Progenitor cell of endocrine pancreas (in vitro differentiated cells): ENCODE results near the gene ACSL5. TPM values are rescaled to one million over a fixed set of nuclear protein-coding genes. Genes with fewer than 3 reads are reported as not detected.
"Not testable (repeated sequence)": the region's sequence is repeated elsewhere in the genome, so short reads cannot be mapped to it uniquely, and the experiment has no call there.

Experiments
- DNase-seq: peaks from one replicate; pipeline ENCODE4 v3.0.0; 2021; ENCODE audit warnings: low spot score; ENCODE audit not compliant: unreplicated experiment
- H3K27ac Mint-ChIP-seq: 2 replicates; pipeline ENCODE4 v1.8.0; 2021; ENCODE audit warnings: mild to moderate bottlenecking, moderate library complexity, mixed read lengths
- H3K27me3 Mint-ChIP-seq: 2 replicates; pipeline ENCODE4 v1.8.0; 2021; ENCODE audit warnings: mixed read lengths
- H3K36me3 Mint-ChIP-seq: 2 replicates; pipeline ENCODE4 v1.8.0; 2022; ENCODE audit warnings: mixed read lengths; ENCODE audit not compliant: insufficient read depth
- H3K4me1 Mint-ChIP-seq: 2 replicates; pipeline ENCODE4 v1.8.0; 2021; ENCODE audit warnings: low read depth, mixed read lengths
- H3K4me3 Mint-ChIP-seq: 2 replicates; pipeline ENCODE4 v1.8.0; 2021; ENCODE audit warnings: low read depth, mild to moderate bottlenecking, moderate library complexity, mixed read lengths
- H3K9me3 Mint-ChIP-seq: 2 replicates; pipeline ENCODE4 v1.8.0; 2021; ENCODE audit warnings: low read depth, mixed read lengths
- total RNA-seq: library from RNA; stranded (reverse); gene quantifications from 2 replicates; pipeline ENCODE4 v1.2.1, GENCODE V29; 2021
- TF ChIP-seq, protein P1 (sequence below): fragments of 200-600 bp; sonication (generic); IDR thresholded peaks from one replicate; pipeline ENCODE4 v1.5.0; 2021; ENCODE audit warnings: antibody characterized with exemption, mild to moderate bottlenecking; ENCODE audit not compliant: unreplicated experiment

Gene ACSL5
- total RNA-seq, 1 donor from 2014 or later: 0.22 TPM

DNA sequence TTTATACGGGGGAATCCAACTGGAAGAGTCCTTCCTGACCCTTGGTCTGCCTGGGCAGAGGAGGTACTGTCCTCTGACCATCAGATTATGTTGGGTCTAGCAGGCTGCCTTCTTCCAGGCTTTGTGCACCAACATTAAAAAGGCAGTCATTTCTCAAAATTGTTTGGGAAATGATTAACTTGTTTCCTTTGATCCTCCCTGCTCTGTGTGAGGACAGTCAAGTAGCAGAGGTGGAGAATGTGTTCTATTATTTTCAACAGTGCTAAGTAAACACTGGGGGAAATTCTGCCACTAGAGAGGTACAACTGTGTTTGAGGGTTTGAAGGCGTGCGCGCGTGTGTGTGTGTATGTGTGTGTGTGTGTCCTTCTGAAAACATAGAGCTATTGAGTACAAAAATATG, 20.6 kb downstream of the ACSL5 start:
- Mint-ChIP-seq H3K4me1 (peaks cover 7% of the 10 kb centered on the region), H3K36me3 (no peaks in the 10 kb centered on the region), H3K9me3 (no peaks in the 10 kb centered on the region), H3K4me3 (no peak overlapping the region), H3K27me3 (peaks cover 4% of the 10 kb centered on the region), H3K27ac (no peak overlapping the region)
- DNase-seq: no peak
- TF ChIP-seq, protein P1, sequence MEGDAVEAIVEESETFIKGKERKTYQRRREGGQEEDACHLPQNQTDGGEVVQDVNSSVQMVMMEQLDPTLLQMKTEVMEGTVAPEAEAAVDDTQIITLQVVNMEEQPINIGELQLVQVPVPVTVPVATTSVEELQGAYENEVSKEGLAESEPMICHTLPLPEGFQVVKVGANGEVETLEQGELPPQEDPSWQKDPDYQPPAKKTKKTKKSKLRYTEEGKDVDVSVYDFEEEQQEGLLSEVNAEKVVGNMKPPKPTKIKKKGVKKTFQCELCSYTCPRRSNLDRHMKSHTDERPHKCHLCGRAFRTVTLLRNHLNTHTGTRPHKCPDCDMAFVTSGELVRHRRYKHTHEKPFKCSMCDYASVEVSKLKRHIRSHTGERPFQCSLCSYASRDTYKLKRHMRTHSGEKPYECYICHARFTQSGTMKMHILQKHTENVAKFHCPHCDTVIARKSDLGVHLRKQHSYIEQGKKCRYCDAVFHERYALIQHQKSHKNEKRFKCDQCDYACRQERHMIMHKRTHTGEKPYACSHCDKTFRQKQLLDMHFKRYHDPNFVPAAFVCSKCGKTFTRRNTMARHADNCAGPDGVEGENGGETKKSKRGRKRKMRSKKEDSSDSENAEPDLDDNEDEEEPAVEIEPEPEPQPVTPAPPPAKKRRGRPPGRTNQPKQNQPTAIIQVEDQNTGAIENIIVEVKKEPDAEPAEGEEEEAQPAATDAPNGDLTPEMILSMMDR: no peak

DNA sequence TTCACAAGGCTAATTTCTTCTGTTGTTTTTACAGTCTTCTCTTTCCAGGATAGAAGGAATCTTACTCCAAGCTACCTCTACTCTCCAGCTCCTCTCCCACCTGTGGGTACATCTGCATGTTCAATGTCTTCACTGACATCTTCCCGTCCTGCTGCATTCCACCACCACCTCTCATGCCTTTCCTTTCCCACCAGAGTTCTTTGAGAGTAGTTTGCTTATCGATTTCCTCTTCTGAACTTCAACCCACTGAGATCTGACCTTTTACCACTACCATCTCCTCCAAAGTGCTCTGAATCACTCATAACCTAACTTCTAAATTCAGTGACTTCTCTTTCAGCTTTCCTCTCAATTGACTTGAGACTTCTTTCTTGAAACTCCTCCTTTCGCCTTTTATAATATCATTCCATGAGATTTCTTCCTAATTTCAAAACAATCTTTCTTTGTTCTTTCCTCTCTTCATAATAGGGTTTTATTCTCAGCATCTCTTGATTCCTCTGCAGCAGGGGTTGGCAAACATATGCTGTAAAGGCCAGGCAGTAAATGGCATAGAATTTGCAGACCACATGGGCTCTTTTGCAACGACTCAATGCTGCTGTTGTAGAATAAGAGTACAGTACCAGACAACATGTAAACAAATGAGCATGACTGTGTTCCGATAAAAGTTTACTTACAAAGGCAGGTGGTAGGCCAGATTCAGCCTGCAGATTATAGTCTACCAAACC, 22.1 kb downstream of the ACSL5 start:
- DNase-seq: no peak
- H3K27ac Mint-ChIP-seq: no peak overlapping the region
- peaks cover 6% of the 10 kb centered on the region for H3K4me1 Mint-ChIP-seq
- no peak overlapping the region for H3K4me3 Mint-ChIP-seq
- H3K9me3 Mint-ChIP-seq: no peaks in the 10 kb centered on the region
- H3K27me3 Mint-ChIP-seq: peaks cover 7% of the 10 kb centered on the region
- no peaks in the 10 kb centered on the region for H3K36me3 Mint-ChIP-seq
- TF ChIP-seq, protein P1: no peak

DNA sequence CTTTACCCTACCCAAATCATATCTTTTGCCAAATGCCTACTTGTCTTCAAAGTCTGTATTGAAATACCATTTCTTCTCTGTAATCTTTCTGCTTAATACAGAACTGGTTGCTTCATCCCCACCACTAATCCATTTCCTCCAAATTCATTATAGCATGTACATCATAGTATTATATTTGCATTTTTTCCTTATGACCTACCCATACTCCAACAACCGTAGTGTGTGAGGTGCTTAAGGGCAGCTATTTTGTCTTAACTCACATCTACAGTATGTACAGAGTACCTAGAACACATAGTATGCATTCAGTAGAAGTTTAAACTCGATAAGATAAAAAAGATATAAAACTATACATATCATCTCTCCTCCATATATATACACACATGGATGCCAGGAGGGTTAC, 23.7 kb downstream of the ACSL5 start:
- no peak for DNase-seq
- no peaks in the 10 kb centered on the region for H3K9me3 Mint-ChIP-seq
- H3K27me3 Mint-ChIP-seq: peaks cover 9% of the 10 kb centered on the region
- TF ChIP-seq, protein P1: no peak
- no peaks in the 10 kb centered on the region for H3K4me1 Mint-ChIP-seq
- H3K27ac Mint-ChIP-seq: no peak overlapping the region
- H3K4me3 Mint-ChIP-seq: no peak overlapping the region
- no peaks in the 10 kb centered on the region for H3K36me3 Mint-ChIP-seq

DNA sequence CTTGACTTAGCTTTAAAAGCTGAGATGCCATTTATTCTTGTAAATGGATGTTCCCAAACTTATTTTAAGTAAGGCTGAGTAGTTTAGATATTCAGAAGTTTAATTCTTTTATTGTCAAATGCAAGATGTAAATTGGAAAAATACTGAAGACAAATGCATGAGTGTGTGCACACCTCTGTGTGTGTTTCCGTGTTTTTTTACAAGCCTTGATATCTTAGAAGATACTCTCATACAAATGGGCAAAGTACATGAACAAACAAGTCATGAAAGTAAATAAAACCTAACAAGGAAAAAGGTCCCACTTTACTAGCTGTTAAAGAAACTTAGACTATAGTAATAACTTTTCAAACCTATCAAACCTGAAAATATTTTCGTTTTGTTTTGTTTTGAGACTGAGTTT, 29.0 kb downstream of the ACSL5 start:
- no peaks in the 10 kb centered on the region for H3K36me3 Mint-ChIP-seq
- H3K9me3 Mint-ChIP-seq: peaks cover 6% of the 10 kb centered on the region
- H3K4me3 Mint-ChIP-seq: no peak overlapping the region
- H3K4me1 Mint-ChIP-seq: no peaks in the 10 kb centered on the region
- TF ChIP-seq, protein P1: no peak
- H3K27me3 Mint-ChIP-seq: peaks cover 11% of the 10 kb centered on the region
- H3K27ac Mint-ChIP-seq: no peak overlapping the region
- no peak for DNase-seq

DNA sequence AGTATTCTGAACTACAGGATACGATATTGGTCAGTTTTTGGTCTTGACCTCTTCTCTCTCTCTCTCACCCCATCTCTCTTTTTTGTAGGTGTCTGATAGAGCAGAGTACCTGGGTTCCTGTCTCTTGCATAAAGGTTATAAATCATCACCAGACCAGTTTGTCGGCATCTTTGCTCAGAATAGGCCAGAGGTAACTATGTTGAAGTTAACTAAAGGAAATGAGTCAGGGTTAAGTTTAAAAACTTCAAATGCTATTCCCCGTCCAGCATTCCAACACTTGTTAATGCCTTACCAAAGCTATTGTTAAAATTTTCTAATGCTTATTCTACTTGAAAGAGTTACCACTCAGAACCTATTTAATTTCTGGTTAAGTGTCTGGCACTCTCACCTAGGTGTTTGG, 30.7 kb downstream of the ACSL5 start:
- H3K4me3 Mint-ChIP-seq: no peak overlapping the region
- TF ChIP-seq, protein P1: no peak
- no peak for DNase-seq
- peaks cover 2% of the 10 kb centered on the region for H3K4me1 Mint-ChIP-seq
- peaks cover 6% of the 10 kb centered on the region for H3K9me3 Mint-ChIP-seq
- H3K36me3 Mint-ChIP-seq: no peaks in the 10 kb centered on the region
- H3K27me3 Mint-ChIP-seq: peaks cover 9% of the 10 kb centered on the region
- H3K27ac Mint-ChIP-seq: no peak overlapping the region

DNA sequence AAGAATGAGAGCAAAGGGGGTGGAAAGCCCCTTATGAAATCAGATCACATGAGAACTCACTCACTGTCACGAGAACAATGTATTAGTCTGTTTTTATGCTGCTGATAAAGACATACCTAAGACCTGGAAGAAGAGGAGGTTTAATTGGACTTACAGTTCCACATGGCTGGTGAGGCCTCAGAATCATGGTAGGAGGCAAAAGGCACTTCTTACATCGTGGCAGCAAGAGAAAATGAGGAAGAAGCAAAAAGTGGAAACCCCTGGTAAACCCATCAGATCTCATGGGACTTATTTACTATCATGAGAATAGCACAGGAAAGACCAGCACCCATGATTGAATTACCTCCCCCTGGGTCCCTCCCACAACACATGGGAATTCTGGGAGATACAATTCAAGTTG, 32.9 kb downstream of the ACSL5 start:
- not testable (repeated sequence) for H3K36me3 Mint-ChIP-seq, H3K4me3 Mint-ChIP-seq, H3K4me1 Mint-ChIP-seq, DNase-seq, H3K9me3 Mint-ChIP-seq, H3K27ac Mint-ChIP-seq
- H3K27me3 Mint-ChIP-seq: peaks cover 13% of the 10 kb centered on the region
